ENCODE results near the gene SAA2. TPM values are rescaled to one million over a fixed set of nuclear protein-coding genes. Genes with fewer than 3 reads are reported as not detected.
"Not testable (repeated sequence)": the region's sequence is repeated elsewhere in the genome, so short reads cannot be mapped to it uniquely, and the experiment has no call there.

Gene SAA2
- polyA plus RNA-seq, 3 donors, result 60.2 to 920 (median 158) TPM

- H3K27ac ChIP-seq (ENCODE audit: low read depth, low read length), result no peak overlapping the region
- 55 to 75% (median 70%) methylated on average over 2 of the region's 2 CpGs for WGBS, 3 donors
These were observed 6.4 kb upstream of the SAA2 start for GRCh38 chr11:18254781-18255361.

GRCh38 chr11:18253778-18254338, 5.4 kb upstream of the SAA2 start:
- 80 to 89% (median 82%) methylated on average over 11 of the region's 11 CpGs for WGBS, 3 donors
- no peak overlapping the region for H3K27ac ChIP-seq (ENCODE audit: low read depth, low read length)

- 80 to 97% (median 81%) methylated on average over 3 of the region's 3 CpGs for WGBS, 3 donors
- no peak overlapping the region for H3K27ac ChIP-seq (ENCODE audit: low read depth, low read length)
These were observed 4.8 kb upstream of the SAA2 start for GRCh38 chr11:18253233-18253632.

- H3K27ac ChIP-seq (ENCODE audit: low read depth, low read length), result not testable (repeated sequence)
- WGBS, 3 donors, result 44 to 76% (median 73%) methylated on average over 2 to 3 of the region's 6 CpGs
These were observed 1.3 kb downstream of the SAA2 start for GRCh38 chr11:18247191-18247581.

DNA sequence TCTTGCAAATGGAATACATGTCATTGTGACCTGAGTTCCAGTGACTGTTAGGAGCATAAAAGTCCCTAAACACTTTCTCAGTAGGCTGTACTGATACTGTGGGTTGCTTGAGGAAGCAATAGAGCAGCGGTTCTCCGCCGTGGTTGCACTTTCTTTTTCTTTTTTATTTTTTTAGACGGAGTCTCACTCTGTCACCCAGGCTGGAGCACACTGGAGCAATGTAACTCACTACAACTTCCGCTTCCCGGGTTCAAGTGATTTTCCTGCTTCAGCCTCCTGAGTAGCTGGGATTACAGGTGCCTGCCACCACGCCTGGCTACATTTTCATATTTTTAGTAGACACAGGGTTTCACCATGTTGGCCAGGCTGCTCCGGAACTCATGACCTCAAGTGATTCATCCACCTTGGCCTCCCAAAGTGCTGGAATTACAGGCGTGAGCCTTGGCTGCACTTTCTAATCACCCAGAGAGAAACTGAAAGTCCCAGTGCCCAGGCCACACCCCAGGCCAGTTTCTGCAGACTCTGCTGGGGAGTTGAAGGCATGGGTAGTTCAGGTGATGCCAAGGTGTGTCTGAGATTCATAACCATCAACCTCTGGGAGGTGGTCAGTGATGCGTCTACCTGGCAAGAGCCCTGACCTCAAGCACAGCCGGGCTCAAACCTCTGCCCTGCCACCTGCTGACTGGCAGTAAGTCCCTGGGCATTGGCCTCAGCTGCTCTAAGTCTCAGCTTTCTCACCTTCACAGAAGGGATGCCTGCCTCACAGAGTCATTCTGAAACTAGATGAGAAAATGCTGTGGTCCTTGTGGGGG, 1.9 kb downstream of the SAA2 start:
- not testable (repeated sequence) for H3K27ac ChIP-seq (ENCODE audit: low read depth, low read length)

DNA sequence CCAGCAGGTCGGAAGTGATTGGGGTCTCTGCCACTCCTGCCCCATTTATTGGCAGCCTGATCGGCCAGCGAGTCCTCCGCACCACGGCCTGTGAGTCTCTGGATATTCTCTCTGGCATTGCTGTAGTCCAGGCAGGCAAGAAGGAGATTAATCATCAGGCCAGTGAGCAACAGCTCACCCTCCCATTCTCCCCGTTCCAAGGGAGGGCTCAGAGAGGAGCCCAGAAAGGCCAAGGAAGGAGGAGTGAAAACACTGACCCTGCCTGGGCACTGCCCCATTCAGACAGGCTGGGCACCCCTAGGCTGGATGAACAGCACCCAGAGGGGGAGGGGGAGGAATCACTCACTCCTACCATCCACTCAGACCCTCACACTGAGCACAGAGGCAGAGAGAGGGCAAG, 3.1 kb downstream of the SAA2 start:
- 53 to 63% (median 57%) methylated on average over 6 of the region's 6 CpGs for WGBS, 3 donors
- H3K27ac ChIP-seq (ENCODE audit: low read depth, low read length), result no peak overlapping the region

More for the DNA sequence above, 1.9 kb downstream of the SAA2 start:
- WGBS, 3 donors, result 65 to 73% (median 69%) methylated on average over 10 of the region's 11 CpGs

- H3K27ac ChIP-seq (ENCODE audit: low read depth, low read length), result no peak overlapping the region
- 0% methylated on average over 1 of the region's 1 CpG for whole genome bisulfite sequencing, 3 donors
These were observed 4.6 kb downstream of the SAA2 start for GRCh38 chr11:18243783-18244362.

DNA sequence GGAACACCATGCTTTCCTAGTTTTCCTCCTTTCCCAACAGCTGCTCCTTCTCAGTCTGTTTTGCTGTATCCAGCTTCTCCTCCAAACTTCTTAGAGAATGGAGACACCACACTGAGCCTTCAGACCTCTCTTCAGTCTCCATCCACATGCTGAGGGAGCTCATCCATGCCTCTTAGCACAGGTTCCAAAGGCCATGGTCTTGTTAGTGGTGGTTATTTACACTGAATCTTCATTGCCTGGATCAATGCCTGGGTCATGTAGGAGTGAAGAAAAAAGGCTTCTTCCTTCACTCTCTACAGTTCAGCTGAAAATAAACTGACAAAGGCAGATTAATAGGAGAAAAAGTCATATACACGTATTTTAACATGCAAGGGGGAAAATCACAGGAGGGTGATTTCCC, 8.8 kb downstream of the SAA2 start:
- no peak overlapping the region for H3K27ac ChIP-seq (ENCODE audit: low read depth, low read length)
- 63 to 76% (median 71%) methylated on average over 1 of the region's 1 CpG for WGBS, 3 donors

DNA sequence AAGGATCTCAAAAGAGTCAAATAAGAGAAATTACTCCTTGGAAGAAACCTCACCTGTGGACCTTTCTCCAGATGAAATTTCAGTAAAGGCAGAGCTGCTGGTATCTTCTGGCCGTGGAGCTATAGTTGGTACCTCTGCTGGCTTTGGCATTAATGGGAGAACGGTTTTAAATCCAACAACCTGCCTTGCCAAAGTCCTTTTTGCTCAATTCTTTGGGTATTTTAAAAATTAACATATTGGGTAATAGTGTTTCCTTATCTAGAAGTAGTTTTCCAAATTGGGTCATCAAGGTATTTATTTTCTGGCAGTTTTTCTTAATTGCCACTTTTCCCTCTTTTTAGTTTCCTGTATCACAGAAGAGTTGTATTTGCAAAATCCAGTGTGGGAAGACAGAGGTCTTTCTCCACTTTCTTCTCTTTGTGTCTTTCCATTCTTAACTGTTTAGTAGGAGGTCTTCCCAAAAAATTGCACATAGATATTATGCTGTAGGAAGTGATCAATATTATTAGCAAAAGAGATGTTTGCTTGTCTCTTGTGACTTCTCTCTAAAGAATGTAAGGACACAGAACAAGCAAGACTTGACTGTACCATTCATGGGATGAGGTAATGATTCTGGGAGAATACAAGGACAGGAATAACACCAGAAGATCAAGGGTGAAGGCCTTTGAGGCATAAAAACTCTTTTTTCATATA, 11.7 kb downstream of the SAA2 start, which contains the start of gene SAA4:
TSS of gene SAA4 (minus strand) at position 139 of the 693 bp plus-strand sequence. CDS start 876 bp downstream, outside the sequence.
- no peak within 1 kb of the TSS for H3K27ac ChIP-seq (ENCODE audit: low read depth, low read length)
- 60 to 79% (median 66%) methylated on average over 2 of the region's 2 CpGs for WGBS, 3 donors

DNA sequence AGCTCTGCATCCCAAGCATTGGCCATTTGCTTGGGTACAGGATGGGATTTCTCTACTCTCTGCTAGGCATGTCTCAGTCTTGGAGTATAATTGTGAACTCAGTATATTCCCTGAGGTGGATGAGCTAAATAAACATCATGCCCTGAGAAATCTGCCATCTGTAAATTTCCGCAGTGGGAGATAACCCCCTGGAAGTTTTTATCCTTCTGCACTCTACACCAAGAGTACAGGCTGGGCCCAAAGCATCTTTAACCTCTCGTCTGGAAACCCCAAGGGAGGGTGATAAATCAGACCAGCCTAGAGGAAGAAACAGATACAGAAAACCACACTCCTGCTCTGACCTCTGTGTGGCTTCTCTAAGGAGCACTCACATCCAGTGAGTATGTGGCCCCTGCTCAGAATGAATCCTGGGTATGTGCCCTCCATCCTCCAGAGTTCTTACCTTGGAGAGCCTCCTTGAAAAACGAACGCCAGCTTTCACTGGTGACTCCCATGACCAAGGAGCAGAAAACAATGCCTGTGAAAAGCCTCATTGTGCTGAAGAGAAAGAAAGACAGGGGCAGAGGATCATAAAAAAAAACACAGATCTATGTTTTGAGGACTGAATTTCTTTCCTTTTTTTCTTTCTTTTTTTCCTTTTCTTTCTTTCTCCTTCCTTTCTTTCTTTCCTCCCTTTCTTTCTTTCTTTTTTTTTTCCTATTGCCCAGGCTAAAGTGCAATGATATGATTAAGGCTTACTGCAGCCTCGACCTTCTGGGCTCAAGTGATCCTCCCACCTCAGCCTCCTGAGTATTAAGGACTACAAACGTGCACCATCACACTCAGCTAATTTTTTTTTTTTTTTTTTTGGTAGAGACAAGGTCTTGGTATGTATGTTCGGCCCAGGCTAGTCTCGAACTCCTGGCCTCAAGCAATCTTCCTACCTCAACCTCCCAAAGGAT, 12.8 kb downstream of the SAA2 start:
- no peak overlapping the region for H3K27ac ChIP-seq (ENCODE audit: low read depth, low read length)
- 59 to 65% (median 60%) methylated on average over 8 of the region's 8 CpGs for whole genome bisulfite sequencing, 3 donors

DNA sequence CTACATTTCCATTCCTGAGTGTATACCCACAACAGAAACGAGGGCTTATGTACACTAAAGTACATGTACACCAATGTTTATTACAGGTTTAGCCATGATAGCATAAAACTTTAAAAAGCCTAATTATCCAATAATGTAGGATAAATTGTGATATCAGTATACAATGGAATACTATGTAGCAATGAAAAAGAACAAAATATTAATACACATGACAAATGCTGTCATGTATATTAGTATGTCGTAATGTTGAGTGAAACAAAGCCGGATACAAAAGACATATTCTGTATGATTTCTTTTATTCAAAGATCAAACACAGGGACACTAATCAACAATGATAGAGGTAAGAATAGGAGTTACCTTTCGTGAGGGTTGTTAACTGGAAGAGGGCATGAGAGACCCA, 14.6 kb downstream of the SAA2 start:
- 86 to 93% (median 91%) methylated on average over 4 of the region's 4 CpGs for WGBS, 3 donors
- H3K27ac ChIP-seq (ENCODE audit: low read depth, low read length), result no peak overlapping the region

DNA sequence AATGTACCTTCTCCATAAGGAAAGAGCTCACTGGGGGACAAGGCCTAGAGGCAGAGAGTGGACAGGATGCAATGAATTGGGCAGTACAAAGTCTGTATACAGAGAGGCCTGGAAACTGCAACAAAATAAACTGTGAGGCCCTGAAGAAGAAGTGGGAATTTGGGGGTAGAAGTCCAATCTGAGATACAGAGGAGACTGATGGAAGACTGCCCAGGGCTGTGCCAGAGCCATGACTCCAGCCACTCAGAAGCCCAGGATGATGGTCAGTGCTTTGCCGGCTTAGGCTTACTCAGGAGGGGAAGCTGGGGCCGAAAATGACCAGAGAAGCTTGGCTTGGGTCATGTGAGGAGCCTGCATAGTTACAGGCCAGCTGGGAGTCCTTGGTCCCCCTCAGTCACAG, 17.6 kb downstream of the SAA2 start:
- 70 to 88% (median 75%) methylated on average over 2 of the region's 2 CpGs for WGBS, 3 donors
- H3K27ac ChIP-seq (ENCODE audit: low read depth, low read length), result no peak overlapping the region

DNA sequence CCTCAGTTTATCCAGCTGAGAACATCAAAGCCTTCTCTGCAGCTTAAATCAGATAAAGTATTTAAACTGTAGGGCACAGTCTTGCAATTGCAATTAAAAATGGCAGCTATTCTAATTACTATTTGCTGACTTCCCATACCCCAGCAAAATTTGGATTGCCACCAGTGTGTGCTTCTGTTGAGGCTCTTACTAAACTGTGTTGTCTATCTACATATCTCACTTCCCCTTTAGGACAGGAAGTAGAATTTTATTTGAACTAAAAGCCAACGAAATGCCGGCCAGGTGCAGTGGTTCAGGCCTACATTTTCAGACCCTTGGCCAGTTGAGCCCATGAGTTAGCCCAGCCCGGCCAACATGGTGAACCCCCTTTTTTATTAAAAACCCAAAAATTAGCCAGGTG, 19.0 kb downstream of the SAA2 start:
- no peak overlapping the region for H3K27ac ChIP-seq (ENCODE audit: low read depth, low read length)
- 58 to 65% (median 59%) methylated on average over 2 to 3 of the region's 3 CpGs for WGBS, 3 donors

GRCh38 chr11:18225913-18226312, 22.6 kb downstream of the SAA2 start:
- H3K27ac ChIP-seq (ENCODE audit: low read depth, low read length), result no peak overlapping the region
- WGBS, 3 donors, result 59 to 62% (median 61%) methylated on average over 2 of the region's 2 CpGs

DNA sequence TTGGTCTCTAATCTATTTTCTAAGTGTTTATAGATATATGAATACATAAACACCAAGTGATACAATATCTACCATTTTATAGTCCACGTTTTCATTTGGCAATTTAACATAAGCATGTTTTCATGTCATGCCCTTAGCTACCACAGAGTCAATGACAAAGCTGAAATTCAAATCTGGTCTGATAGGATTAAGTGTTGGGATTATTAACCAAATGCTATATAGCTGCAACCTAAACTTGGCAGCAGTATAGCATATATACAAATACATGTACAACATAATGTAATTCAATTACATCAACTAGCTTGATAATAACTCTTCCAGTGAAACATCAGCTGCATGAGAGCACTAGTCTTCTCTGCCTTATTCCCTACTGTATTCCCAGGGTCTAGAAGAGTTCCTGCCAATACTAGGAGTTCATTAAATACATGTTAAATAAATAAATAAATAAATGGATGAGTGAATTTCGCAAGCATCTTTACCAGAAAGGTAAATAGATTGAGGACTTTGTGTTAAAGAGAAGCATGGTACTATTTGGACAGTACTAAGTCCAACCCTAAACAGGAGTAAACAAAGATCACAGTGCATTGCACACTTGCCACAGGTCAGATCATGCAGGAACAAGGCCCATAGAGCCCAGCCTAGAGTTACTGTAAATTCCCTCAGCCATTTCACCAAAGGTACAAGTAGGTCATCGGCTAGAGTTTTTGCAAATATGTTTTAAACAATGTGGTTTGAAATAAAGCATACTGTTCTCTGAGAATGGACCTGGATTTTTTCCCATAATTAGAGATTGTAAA, 24.7 kb downstream of the SAA2 start:
- no peak overlapping the region for H3K27ac ChIP-seq (ENCODE audit: low read depth, low read length)
- 51 to 80% (median 66%) methylated on average over 3 of the region's 3 CpGs for WGBS, 3 donors

- 78 to 91% (median 80%) methylated on average over 3 of the region's 3 CpGs for WGBS, 3 donors
- no peak overlapping the region for H3K27ac ChIP-seq (ENCODE audit: low read depth, low read length)
These were observed 25.6 kb downstream of the SAA2 start for GRCh38 chr11:18222814-18223421.
